Erythroblast (primary cell): ENCODE data around the gene GGA2.

ENCODE experiments used
- GATA1 ChIP-seq: IDR thresholded peaks from 2 replicates; pipeline ENCODE4 v1.6.1; 2011; ENCODE audit warnings: low read depth, mild to moderate bottlenecking, control low read depth, low read length, moderate library complexity
- POLR2A ChIP-seq: IDR thresholded peaks from 2 replicates; pipeline ENCODE4 v1.6.1; 2011; ENCODE audit warnings: mild to moderate bottlenecking, low read length

- TF ChIP-seq POLR2A: no peak
- no peak for TF ChIP-seq GATA1
Observed at GRCh38 chr16:23521965-23522364, 11.7 kb upstream of the GGA2 start.
